Fibroblast of villous mesenchyme (primary cell): Measurements from ENCODE around the gene ROBO2. TPM values are rescaled to one million over a fixed set of nuclear protein-coding genes. Genes with fewer than 3 reads are reported as not detected.

Experiments used
- DNase-seq: peaks from one replicate; pipeline ENCODE4 v3.0.0-alpha.2; 2010; ENCODE audit warnings: low read depth
- H3K4me3 ChIP-seq: 2 replicates; pipeline ENCODE4 v1.5.1; 2011; ENCODE audit warnings: low read depth, mild to moderate bottlenecking, low read length
- CTCF ChIP-seq: IDR thresholded peaks from 2 replicates; pipeline ENCODE4 v1.5.1; 2012; ENCODE audit warnings: low read depth, mild to moderate bottlenecking, low read length; ENCODE audit not compliant: insufficient read depth
- total RNA-seq: library from RNA; depleted of rRNA; stranded (reverse); fragments of >200 nt; gene quantifications from 2 replicates; pipeline ENCODE4 v1.2.3, GENCODE V29; 2012

Gene ROBO2
- total RNA-seq, 1 donor: 3.0 TPM

- TF ChIP-seq CTCF: no peak
- H3K4me3 ChIP-seq: no peak overlapping the region
- DNase-seq: no peak
Measured at GRCh38 chr3:77475507-77475906, 435.6 kb downstream of the ROBO2 start.

DNA sequence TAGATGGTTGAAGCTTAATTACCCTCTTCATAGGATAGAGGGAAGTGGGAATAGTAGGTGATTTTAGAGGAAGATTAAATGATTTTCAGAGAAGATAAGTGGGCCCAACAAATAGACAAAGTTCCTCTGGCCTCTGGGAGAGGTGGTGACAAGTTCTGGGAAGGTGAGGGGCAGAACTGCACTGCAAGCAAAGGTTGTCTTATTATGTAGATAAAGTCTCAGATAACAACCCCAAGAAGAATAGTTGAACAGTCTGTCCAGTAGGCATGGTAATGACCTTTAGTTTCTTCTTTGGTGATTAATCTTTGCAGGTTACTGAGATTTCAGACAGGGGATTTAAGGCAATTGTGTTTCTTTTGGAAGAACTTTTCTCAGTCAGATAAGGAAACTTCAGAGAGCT is 439.1 kb downstream of the ROBO2 start:
- H3K4me3 ChIP-seq: no peak overlapping the region
- no peak for TF ChIP-seq CTCF
- no peak for DNase-seq

DNA sequence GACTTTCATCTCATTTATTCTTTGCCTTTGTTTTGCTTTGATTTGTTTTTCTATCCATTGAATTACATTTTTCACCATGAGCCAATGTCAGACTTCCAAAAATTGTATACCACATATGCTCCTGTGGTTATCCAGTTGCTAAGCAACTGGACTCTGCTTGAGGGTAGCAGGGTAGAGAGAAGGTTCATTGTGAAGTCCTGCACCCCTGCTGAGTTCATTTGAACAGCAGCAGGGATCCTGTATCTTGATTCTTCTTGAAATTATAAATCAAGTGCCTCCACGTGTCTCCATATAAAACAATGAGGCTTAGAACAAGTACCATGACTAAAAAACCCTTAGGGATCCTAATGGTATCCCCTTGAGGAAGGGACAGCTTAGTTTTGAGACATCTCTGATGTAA is 449.3 kb downstream of the ROBO2 start:
- DNase-seq: no peak
- TF ChIP-seq CTCF: no peak
- H3K4me3 ChIP-seq: no peak overlapping the region

- DNase-seq: no peak
- no peak overlapping the region for H3K4me3 ChIP-seq
- TF ChIP-seq CTCF: no peak
Measured at GRCh38 chr3:77491961-77492360, 452.1 kb downstream of the ROBO2 start.

- H3K4me3 ChIP-seq: no peak overlapping the region
- DNase-seq: no peak
- no peak for TF ChIP-seq CTCF
Measured at GRCh38 chr3:77500721-77501120, 460.8 kb downstream of the ROBO2 start.

GRCh38 chr3:77506384-77506783 is 466.5 kb downstream of the ROBO2 start:
- H3K4me3 ChIP-seq: no peak overlapping the region
- no peak for DNase-seq
- TF ChIP-seq CTCF: no peak

- TF ChIP-seq CTCF: no peak
- peak; percentile 10 for DNase-seq
- no peak overlapping the region for H3K4me3 ChIP-seq
Measured at GRCh38 chr3:77513542-77513941, 473.6 kb downstream of the ROBO2 start.
